Transverse colon (tissue), 4 donors: ENCODE data around the gene C5AR2. TPM values are rescaled to one million over a fixed set of nuclear protein-coding genes. Genes with fewer than 3 reads are reported as not detected.

Experiments used
- DNase-seq: peaks from one replicate; pipeline ENCODE4 v3.0.0-alpha.2; 2019
- H3K27ac ChIP-seq, 4 donors: fragments of 200-600 bp; sonication (generic); 2 replicates each; pipeline ENCODE4 v1.5.1; 2016 to 2018; ENCODE audit warnings: inconsistent platforms in 4 of 4
- H3K27me3 ChIP-seq: fragments of 200-600 bp; sonication (generic); 2 replicates; pipeline ENCODE4 v1.5.1; 2017; ENCODE audit warnings: inconsistent platforms
- H3K36me3 ChIP-seq, 4 donors: fragments of 200-600 bp; sonication (generic); 2 replicates each; pipeline ENCODE4 v1.5.1; 2017 to 2019; ENCODE audit warnings: inconsistent platforms in 4 of 4
- H3K4me1 ChIP-seq, 4 donors: fragments of 200-600 bp; sonication (generic); 2 replicates each; pipeline ENCODE4 v1.5.1; 2017 to 2020; ENCODE audit warnings: inconsistent platforms in 4 of 4
- H3K4me3 ChIP-seq, 4 donors: fragments of 200-600 bp; sonication (generic); 1 replicate in 1 of 4; 2 replicates in 3 of 4; pipeline versions ENCODE4 v1.5.1 to v1.6.1; 2017 to 2019; ENCODE audit warnings: inconsistent platforms in 4 of 4
- H3K9me3 ChIP-seq, 2 donors: fragments of 200-600 bp; sonication (generic); 2 replicates each; pipeline ENCODE4 v1.5.1; 2017 to 2019; ENCODE audit warnings: inconsistent platforms in 2 of 2
- EP300 ChIP-seq: sonication (generic); formaldehyde crosslinking; IDR thresholded peaks from one replicate; pipeline ENCODE4 v1.6.1; 2017; ENCODE audit warnings: antibody characterized with exemption, low read depth
- POLR2A ChIP-seq: fragments of 450-650 bp; IDR thresholded peaks from one replicate; pipeline ENCODE4 v1.6.1; 2016; ENCODE audit warnings: antibody characterized with exemption, mild to moderate bottlenecking, moderate library complexity
- POLR2AphosphoS5 ChIP-seq, 3 donors: sonication (generic); formaldehyde crosslinking; IDR thresholded peaks; one replicate each; pipeline ENCODE4 v1.6.1; 2016; ENCODE audit warnings: antibody characterized with exemption in 3 of 3
- WGBS, 2 donors: methylation state at CpG; one replicate each; pipeline ENCODE4 v1.1.5; 2018; ENCODE audit warnings: low coverage in 1 of 2; 5-methylcytosine and 5-hydroxymethylcytosine counted together
- in situ Hi-C, 4 donors: fragments of 200-750 bp; cut with MboI; loops; one replicate each; pipeline versions ENCODE4 v1.15.0 to v1.15.1; 2017; ENCODE audit warnings: low sequenced_read_pairs in 3 of 4, low pct_ligation_motif_present in 1 of 4, low pct_unique_long_range_greater_than_20kb in 1 of 4
- intact Hi-C: fragments of 100-400 bp; cut with DNase I; formaldehyde crosslinking; loops from one replicate; pipeline ENCODE4 v1.15.1; 2023; ENCODE audit warnings: low total_unique reads
- total RNA-seq, 4 donors: library from RNA; depleted of rRNA; stranded (reverse); fragments of >200 nt; gene quantifications; one replicate each; pipeline ENCODE4 v1.1.0, GENCODE V29; 2016
- TF ChIP-seq, protein P1 (sequence below), 5 experiments: fragments of 200-600 bp in 3 of 5; fragments of 450-650 bp in 2 of 5; sonication (generic) in 3 of 5; IDR thresholded peaks; 1 replicate in 2 of 5; 2 replicates in 3 of 5; pipeline ENCODE4 v1.5.1; 2016 to 2017; ENCODE audit warnings: antibody characterized with exemption in 5 of 5, inconsistent platforms in 3 of 5, mild to moderate bottlenecking in 2 of 5, moderate library complexity in 1 of 5

C5AR2 gene
- total RNA-seq, 4 donors from 2014 or later: 0.64 to 4.9 (median 2.0) TPM; not detected in 1

DNA sequence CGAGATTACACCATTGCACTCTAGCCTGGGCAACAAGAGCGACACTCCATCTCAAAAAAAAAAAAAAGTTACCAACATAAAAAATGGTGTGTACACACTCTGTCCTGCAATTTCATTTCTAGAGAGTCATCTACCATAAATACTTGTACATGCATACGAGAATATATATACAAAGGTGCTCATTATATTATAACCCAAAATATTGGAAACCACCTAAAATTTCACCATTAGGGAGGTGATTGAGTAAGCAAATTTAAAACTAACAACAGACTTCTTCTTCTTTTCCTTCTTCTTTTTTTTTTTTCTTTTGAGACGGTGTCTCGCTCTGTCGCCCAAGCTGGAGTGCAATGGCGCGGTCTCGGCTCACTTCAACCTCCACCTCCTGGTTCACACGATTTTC lies 29.7 kb upstream of the C5AR2 start:
- WGBS, 2 donors: 84 to 91% methylated on average over 10 of the region's 10 CpGs
- DNase-seq: no peak
- intact Hi-C loops: no loop called here
- H3K27ac ChIP-seq: no peak overlapping the region
- TF ChIP-seq POLR2AphosphoS5 (IDR thresholded peaks at IDR 0.05) (no peak), POLR2A (no peak), EP300 (no peak)
- TF ChIP-seq, protein P1, sequence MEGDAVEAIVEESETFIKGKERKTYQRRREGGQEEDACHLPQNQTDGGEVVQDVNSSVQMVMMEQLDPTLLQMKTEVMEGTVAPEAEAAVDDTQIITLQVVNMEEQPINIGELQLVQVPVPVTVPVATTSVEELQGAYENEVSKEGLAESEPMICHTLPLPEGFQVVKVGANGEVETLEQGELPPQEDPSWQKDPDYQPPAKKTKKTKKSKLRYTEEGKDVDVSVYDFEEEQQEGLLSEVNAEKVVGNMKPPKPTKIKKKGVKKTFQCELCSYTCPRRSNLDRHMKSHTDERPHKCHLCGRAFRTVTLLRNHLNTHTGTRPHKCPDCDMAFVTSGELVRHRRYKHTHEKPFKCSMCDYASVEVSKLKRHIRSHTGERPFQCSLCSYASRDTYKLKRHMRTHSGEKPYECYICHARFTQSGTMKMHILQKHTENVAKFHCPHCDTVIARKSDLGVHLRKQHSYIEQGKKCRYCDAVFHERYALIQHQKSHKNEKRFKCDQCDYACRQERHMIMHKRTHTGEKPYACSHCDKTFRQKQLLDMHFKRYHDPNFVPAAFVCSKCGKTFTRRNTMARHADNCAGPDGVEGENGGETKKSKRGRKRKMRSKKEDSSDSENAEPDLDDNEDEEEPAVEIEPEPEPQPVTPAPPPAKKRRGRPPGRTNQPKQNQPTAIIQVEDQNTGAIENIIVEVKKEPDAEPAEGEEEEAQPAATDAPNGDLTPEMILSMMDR (IDR thresholded peaks at IDR 0.05): no peak
- H3K36me3 ChIP-seq: no peaks in the 10 kb centered on the region
- no peak overlapping the region for H3K4me3 ChIP-seq
- no peaks in the 10 kb centered on the region for H3K27me3 ChIP-seq
- H3K9me3 ChIP-seq: no peaks in the 10 kb centered on the region
- in situ Hi-C loops: loop anchor here in 1 of 4 donors (25.0 kb wide), 1 partner anchor 410 kb away; the partner anchor contains the start of gene EHD2
- peaks cover 0 to 6% (median 0%) of the 10 kb centered on the region in 4 donors for H3K4me1 ChIP-seq

DNA sequence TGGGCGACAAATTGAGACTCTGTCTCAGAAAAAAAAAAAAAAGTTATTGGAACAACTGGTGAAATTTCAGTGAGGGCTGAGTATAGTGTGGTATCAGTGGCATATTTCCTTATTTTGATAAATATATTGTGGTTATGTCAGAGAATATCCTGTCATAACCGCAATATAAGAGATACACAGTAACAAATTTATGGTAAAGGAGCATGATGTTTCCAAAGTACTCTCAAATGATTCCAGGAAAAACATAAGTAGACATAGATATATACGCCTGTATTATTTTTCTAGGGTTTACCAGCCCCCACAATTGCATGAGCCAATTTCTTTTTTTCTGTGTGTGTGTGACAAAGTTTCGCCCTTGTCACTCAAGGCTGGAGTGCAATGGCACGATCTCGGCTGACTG lies 28.0 kb upstream of the C5AR2 start:
- 85 to 86% methylated on average over 4 to 6 of the region's 6 CpGs for WGBS, 2 donors
- no peak for DNase-seq

DNA sequence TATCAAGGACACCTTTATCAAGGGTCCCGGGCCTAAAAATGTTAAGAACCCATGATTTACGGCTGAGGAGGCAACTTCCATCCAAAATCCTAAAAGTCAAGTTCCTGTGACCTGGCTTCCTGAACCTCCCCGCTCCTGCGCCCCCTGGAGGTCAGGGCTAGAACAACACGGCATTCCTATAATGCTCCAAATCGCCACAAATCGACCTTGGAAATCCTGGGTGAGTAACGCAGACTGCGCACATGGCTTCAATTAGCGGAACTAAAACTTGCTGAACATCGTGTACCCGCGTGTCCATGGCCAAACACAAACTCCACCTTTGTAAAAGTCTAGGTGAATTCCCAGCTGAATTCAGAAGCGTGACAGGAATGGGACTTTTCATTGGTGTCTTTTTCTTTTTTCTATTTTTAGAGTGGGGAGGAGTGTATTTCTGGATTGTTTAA lies 26.6 kb upstream of the C5AR2 start:
- peak; percentile 76 for DNase-seq
- H3K27ac ChIP-seq: no peak overlapping the region
- no peaks in the 10 kb centered on the region for H3K27me3 ChIP-seq
- H3K4me3 ChIP-seq: no peak overlapping the region
- TF ChIP-seq EP300: no peak
- TF ChIP-seq, protein P1 (IDR thresholded peaks at IDR 0.05): peak; percentile 86 to 95 (median 93)
- no peak for TF ChIP-seq POLR2A
- TF ChIP-seq POLR2AphosphoS5 (IDR thresholded peaks at IDR 0.05): no peak
- 4 to 9% methylated on average over 7 to 14 of the region's 14 CpGs for WGBS, 2 donors
- in situ Hi-C loops (loop anchor here in 1 of 4 donors (25.0 kb wide), 1 partner anchor 407 kb away; the partner anchor contains the start of gene EHD2), intact Hi-C loops (no loop called here)
- H3K9me3 ChIP-seq: no peaks in the 10 kb centered on the region
- H3K4me1 ChIP-seq: peaks cover 0 to 6% (median 0%) of the 10 kb centered on the region in 4 donors
- no peaks in the 10 kb centered on the region for H3K36me3 ChIP-seq

More for the DNA sequence above, 28.0 kb upstream of the C5AR2 start:
- H3K4me1 ChIP-seq: peaks cover 0 to 6% (median 0%) of the 10 kb centered on the region in 4 donors
- no peaks in the 10 kb centered on the region for H3K27me3 ChIP-seq
- no peak overlapping the region for H3K27ac ChIP-seq
- no peak overlapping the region for H3K4me3 ChIP-seq
- no peaks in the 10 kb centered on the region for H3K36me3 ChIP-seq
- H3K9me3 ChIP-seq: no peaks in the 10 kb centered on the region
- TF ChIP-seq POLR2A (no peak), POLR2AphosphoS5 (IDR thresholded peaks at IDR 0.05) (no peak), EP300 (no peak)
- TF ChIP-seq, protein P1 (IDR thresholded peaks at IDR 0.05): no peak
- intact Hi-C loops (no loop called here), in situ Hi-C loops (loop anchor here in 1 of 4 donors (25.0 kb wide), 1 partner anchor 408 kb away; the partner anchor contains the start of gene EHD2)

DNA sequence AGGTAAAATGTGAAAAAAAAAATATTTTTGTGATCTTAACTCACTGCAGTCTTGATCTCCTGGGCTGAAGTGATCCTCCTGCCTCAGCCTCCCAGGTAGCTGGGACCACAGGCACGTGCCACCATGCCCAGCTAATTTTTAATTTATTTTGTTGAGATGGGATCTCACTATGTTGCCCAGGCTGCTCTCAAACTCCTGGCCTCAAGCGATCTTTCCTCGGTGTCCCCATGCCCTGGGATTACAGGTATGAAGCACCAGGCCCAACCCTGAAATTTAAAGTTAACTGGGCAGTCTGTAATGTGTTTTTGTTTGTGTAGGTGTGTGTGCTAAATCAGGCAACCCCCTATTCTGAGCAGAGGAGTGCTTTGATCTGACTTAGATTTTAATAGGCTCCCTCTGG lies 25.7 kb upstream of the C5AR2 start:
- intact Hi-C loops: no loop called here
- 90 to 95% methylated on average over 3 of the region's 3 CpGs for WGBS, 2 donors
- no peak for TF ChIP-seq POLR2AphosphoS5 (IDR thresholded peaks at IDR 0.05)
- TF ChIP-seq EP300: no peak
- TF ChIP-seq POLR2A: no peak
- TF ChIP-seq, protein P1 (IDR thresholded peaks at IDR 0.05): no peak
- Histone ChIP-seq H3K9me3 (no peaks in the 10 kb centered on the region), H3K4me1 (peaks cover 0 to 6% (median 0%) of the 10 kb centered on the region in 4 donors), H3K36me3 (no peaks in the 10 kb centered on the region), H3K27me3 (peaks cover 6% of the 10 kb centered on the region), H3K4me3 (no peak overlapping the region), H3K27ac (no peak overlapping the region)
- in situ Hi-C loops: loop anchor here in 1 of 4 donors (25.0 kb wide), 1 partner anchor 406 kb away; the partner anchor contains the start of gene EHD2
- DNase-seq: no peak
